DND-41 (cell line): Measurements from ENCODE around the gene DCLRE1C.
"Not testable (repeated sequence)": the region's sequence is repeated elsewhere in the genome, so short reads cannot be mapped to it uniquely, and the experiment has no call there.

Source experiments
- EZH2 ChIP-seq: IDR thresholded peaks from 3 replicates; pipeline ENCODE4 v1.6.1; 2012; ENCODE audit warnings: borderline replicate concordance, low read depth, mild to moderate bottlenecking, moderate library complexity, low read length, inconsistent platforms; ENCODE audit not compliant: severe bottlenecking
- TF ChIP-seq, protein P1 (sequence below): IDR thresholded peaks from 2 replicates; pipeline ENCODE4 v1.5.1; 2012; ENCODE audit warnings: borderline replicate concordance, low read length, moderate library complexity, mild to moderate bottlenecking; ENCODE audit not compliant: poor library complexity, severe bottlenecking; ENCODE audit errors: extremely low read depth

DNA sequence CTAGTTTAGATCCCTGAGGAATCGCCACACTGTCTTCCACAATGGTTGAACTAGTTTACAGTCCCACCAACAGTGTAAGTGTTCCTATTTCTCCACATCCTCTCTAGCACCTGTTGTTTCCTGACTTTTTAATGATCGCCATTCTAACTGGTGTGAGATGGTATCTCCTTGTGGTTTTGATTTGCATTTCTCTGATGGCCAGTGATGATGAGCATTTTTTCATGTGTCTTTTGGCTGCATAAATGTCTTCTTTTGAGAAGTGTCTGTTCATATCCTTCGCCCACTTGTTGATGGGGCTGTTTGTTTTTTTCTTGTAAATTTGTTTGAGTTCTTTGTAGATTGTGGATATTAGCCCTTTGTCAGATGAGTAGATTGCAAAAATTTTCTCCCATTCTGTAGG, 89.0 kb downstream of the DCLRE1C start:
- TF ChIP-seq, protein P1, sequence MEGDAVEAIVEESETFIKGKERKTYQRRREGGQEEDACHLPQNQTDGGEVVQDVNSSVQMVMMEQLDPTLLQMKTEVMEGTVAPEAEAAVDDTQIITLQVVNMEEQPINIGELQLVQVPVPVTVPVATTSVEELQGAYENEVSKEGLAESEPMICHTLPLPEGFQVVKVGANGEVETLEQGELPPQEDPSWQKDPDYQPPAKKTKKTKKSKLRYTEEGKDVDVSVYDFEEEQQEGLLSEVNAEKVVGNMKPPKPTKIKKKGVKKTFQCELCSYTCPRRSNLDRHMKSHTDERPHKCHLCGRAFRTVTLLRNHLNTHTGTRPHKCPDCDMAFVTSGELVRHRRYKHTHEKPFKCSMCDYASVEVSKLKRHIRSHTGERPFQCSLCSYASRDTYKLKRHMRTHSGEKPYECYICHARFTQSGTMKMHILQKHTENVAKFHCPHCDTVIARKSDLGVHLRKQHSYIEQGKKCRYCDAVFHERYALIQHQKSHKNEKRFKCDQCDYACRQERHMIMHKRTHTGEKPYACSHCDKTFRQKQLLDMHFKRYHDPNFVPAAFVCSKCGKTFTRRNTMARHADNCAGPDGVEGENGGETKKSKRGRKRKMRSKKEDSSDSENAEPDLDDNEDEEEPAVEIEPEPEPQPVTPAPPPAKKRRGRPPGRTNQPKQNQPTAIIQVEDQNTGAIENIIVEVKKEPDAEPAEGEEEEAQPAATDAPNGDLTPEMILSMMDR, result not testable (repeated sequence)
- not testable (repeated sequence) for TF ChIP-seq EZH2
